ENCODE results near the gene SELENOI.
"Not testable (repeated sequence)": the region's sequence is repeated elsewhere in the genome, so short reads cannot be mapped to it uniquely, and the experiment has no call there.

The SELENOI gene

GRCh38 chr2:26324903-26325302, 21.0 kb upstream of the SELENOI start:
- ChIA-PET POLR2A (no interaction called here), CTCF (interaction anchor here (1.0 to 1.3 kb wide), 2 partner anchors 19 to 140 kb away, joined by 3 read pairs; no protein-coding TSS in a partner anchor)
- DNase-seq (ENCODE audit: low read depth, low spot score): no peak
- no peak overlapping the region for H3K4me3 ChIP-seq (ENCODE audit: low read depth, low read length)
- TF ChIP-seq CTCF (IDR thresholded peaks at IDR 0.05; ENCODE audit: insufficient read depth, low read length, missing control alignments): no peak

- H3K4me3 ChIP-seq (ENCODE audit: low read depth, low read length): no peak overlapping the region
- POLR2A ChIA-PET: no interaction called here
- TF ChIP-seq CTCF (IDR thresholded peaks at IDR 0.05; ENCODE audit: insufficient read depth, low read length, missing control alignments): no peak
- CTCF ChIA-PET: interaction anchor here (0.6 to 1.3 kb wide), 2 partner anchors 66 to 141 kb away, joined by 3 read pairs; no protein-coding TSS in a partner anchor
- DNase-seq (ENCODE audit: low read depth, low spot score): no peak
These were observed 20.1 kb upstream of the SELENOI start for GRCh38 chr2:26325851-26326250.

GRCh38 chr2:26326514-26326913, 19.4 kb upstream of the SELENOI start:
- ChIA-PET CTCF (interaction anchor here (0.7 to 1.2 kb wide), 5 partner anchors 8 to 142 kb away, joined by 3 read pairs; no protein-coding TSS in a partner anchor), POLR2A (no interaction called here)
- H3K4me3 ChIP-seq (ENCODE audit: low read depth, low read length): no peak overlapping the region
- DNase-seq (ENCODE audit: low read depth, low spot score): no peak
- no peak for TF ChIP-seq CTCF (IDR thresholded peaks at IDR 0.05; ENCODE audit: insufficient read depth, low read length, missing control alignments)

- no peak overlapping the region for H3K4me3 ChIP-seq (ENCODE audit: low read depth, low read length)
- DNase-seq (ENCODE audit: low read depth, low spot score): no peak
- no peak for TF ChIP-seq CTCF (IDR thresholded peaks at IDR 0.05; ENCODE audit: insufficient read depth, low read length, missing control alignments)
- POLR2A ChIA-PET: no interaction called here
- CTCF ChIA-PET: interaction anchor here (0.6 to 1.5 kb wide), 8 partner anchors 9 to 143 kb away, joined by 3 to 4 read pairs (median 3); no protein-coding TSS in a partner anchor
These were observed 18.4 kb upstream of the SELENOI start for GRCh38 chr2:26327291-26328272.

GRCh38 chr2:26329083-26329482, 16.9 kb upstream of the SELENOI start:
- DNase-seq (ENCODE audit: low read depth, low spot score); POLR2A ChIA-PET; H3K4me3 ChIP-seq (ENCODE audit: low read depth, low read length): not testable (repeated sequence)
- CTCF ChIA-PET: interaction anchor here (1.6 to 3.5 kb wide), 6 partner anchors 11 to 140 kb away, joined by 3 to 42 read pairs (median 10); partner anchors contain the start of gene ADGRF3

GRCh38 chr2:26330114-26330549, 15.8 kb upstream of the SELENOI start:
- peak; percentile 67 for DNase-seq (ENCODE audit: low read depth, low spot score)
- TF ChIP-seq CTCF (IDR thresholded peaks at IDR 0.05; ENCODE audit: insufficient read depth, low read length, missing control alignments): peak; percentile 87
- POLR2A ChIA-PET: no interaction called here
- CTCF ChIA-PET: interaction anchor here (0.5 to 3.5 kb wide), 31 partner anchors 8 to 378 kb away, joined by 3 to 42 read pairs (median 4); partner anchors contain the start of genes ADGRF3 and SELENOI
- no peak overlapping the region for H3K4me3 ChIP-seq (ENCODE audit: low read depth, low read length)

All from AG04449 (cell line).